Mesenchymal stem cell (in vitro differentiated cells and primary cell): ENCODE data around the gene LPAR3.

ENCODE experiments used
- DNase-seq: peaks from one replicate; pipeline ENCODE4 v3.0.0-alpha.2; 2013
- H2AFZ ChIP-seq: one replicate; pipeline ENCODE4 v1.6.1; 2013; ENCODE audit warnings: low read depth, mild to moderate bottlenecking, control low read depth, inconsistent platforms, low read length, moderate library complexity
- H2AK5ac ChIP-seq: 2 replicates; pipeline ENCODE4 v1.6.1; 2013; ENCODE audit warnings: low read length, moderate library complexity, mild to moderate bottlenecking, inconsistent platforms; ENCODE audit not compliant: severe bottlenecking
- H2BK120ac ChIP-seq: one replicate; pipeline ENCODE4 v1.6.1; 2013; ENCODE audit warnings: low read depth, mild to moderate bottlenecking, inconsistent platforms, low read length, moderate library complexity
- H2BK12ac ChIP-seq, 2 experiments: one replicate each; pipeline ENCODE4 v1.6.1; 2013; ENCODE audit warnings: inconsistent platforms in 2 of 2, low read length in 2 of 2, mild to moderate bottlenecking in 2 of 2, moderate library complexity in 2 of 2, control low read depth in 1 of 2
- H2BK15ac ChIP-seq: one replicate; pipeline ENCODE4 v1.6.1; 2013; ENCODE audit warnings: mild to moderate bottlenecking, low read depth, inconsistent platforms; ENCODE audit not compliant: poor library complexity, severe bottlenecking
- H2BK5ac ChIP-seq: 2 replicates; pipeline ENCODE4 v1.6.1; 2013; ENCODE audit warnings: low read depth, mild to moderate bottlenecking, low read length, control low read depth, inconsistent platforms; ENCODE audit not compliant: poor library complexity, severe bottlenecking
- H3K14ac ChIP-seq, 2 experiments: one replicate each; pipeline ENCODE4 v1.6.1; 2013; ENCODE audit warnings: inconsistent platforms in 2 of 2, low read length in 2 of 2, control low read depth in 1 of 2, mild to moderate bottlenecking in 1 of 2, moderate library complexity in 1 of 2
- H3K18ac ChIP-seq, 2 experiments: one replicate each; pipeline ENCODE4 v1.6.1; 2013; ENCODE audit warnings: inconsistent platforms in 2 of 2, low read length in 2 of 2, control low read depth in 1 of 2, low read depth in 1 of 2, mild to moderate bottlenecking in 1 of 2
- H3K23ac ChIP-seq, 2 experiments: one replicate each; pipeline ENCODE4 v1.6.1; 2013; ENCODE audit warnings: inconsistent platforms in 2 of 2, low read length in 2 of 2, mild to moderate bottlenecking in 2 of 2, moderate library complexity in 2 of 2, control low read depth in 1 of 2
- H3K27ac ChIP-seq: 2 replicates; pipeline ENCODE4 v1.5.1; 2013; ENCODE audit warnings: mild to moderate bottlenecking, moderate library complexity, low read length, control low read depth, inconsistent platforms; ENCODE audit not compliant: poor library complexity, severe bottlenecking
- H3K27me3 ChIP-seq, 2 experiments: 2 replicates each; pipeline versions ENCODE4 v1.6.1 to v1.7.0; 2013; ENCODE audit warnings: low read length in 2 of 2, mild to moderate bottlenecking in 2 of 2, moderate library complexity in 2 of 2, control low read depth in 1 of 2, inconsistent platforms in 1 of 2; ENCODE audit not compliant: control insufficient read depth in 1 of 2, insufficient read depth in 1 of 2
- H3K36me3 ChIP-seq, 2 experiments: 2 replicates each; pipeline versions ENCODE4 v1.6.1 to v1.7.0; 2013; ENCODE audit warnings: low read length in 2 of 2, control low read depth in 1 of 2, inconsistent platforms in 1 of 2, low read depth in 1 of 2, mild to moderate bottlenecking in 1 of 2; ENCODE audit not compliant: insufficient read depth in 2 of 2, control insufficient read depth in 1 of 2
- H3K4ac ChIP-seq, 2 experiments: one replicate each; pipeline ENCODE4 v1.6.1; 2013; ENCODE audit warnings: inconsistent platforms in 2 of 2, low read length in 2 of 2, mild to moderate bottlenecking in 2 of 2, moderate library complexity in 2 of 2, control low read depth in 1 of 2, low read depth in 1 of 2
- H3K4me1 ChIP-seq: 2 replicates; pipeline ENCODE4 v1.6.1; 2013; ENCODE audit warnings: low read depth, low read length, control low read depth; ENCODE audit not compliant: control insufficient read depth, insufficient read depth
- H3K4me2 ChIP-seq: 2 replicates; pipeline ENCODE4 v1.6.1; 2013; ENCODE audit warnings: low read length, mild to moderate bottlenecking, inconsistent platforms; ENCODE audit not compliant: poor library complexity, severe bottlenecking
- H3K4me3 ChIP-seq, 2 experiments: 2 replicates each; pipeline versions ENCODE4 v1.5.1 to v1.7.0; 2013; ENCODE audit warnings: low read length in 2 of 2, mild to moderate bottlenecking in 2 of 2, control low read depth in 1 of 2, low read depth in 1 of 2; ENCODE audit not compliant: insufficient read depth in 1 of 2
- H3K79me1 ChIP-seq: replicated peaks from 2 replicates; pipeline ENCODE4 v1.6.1; 2013; ENCODE audit warnings: mild to moderate bottlenecking, control low read depth, low read length, inconsistent platforms; ENCODE audit not compliant: poor library complexity, severe bottlenecking
- H3K9ac ChIP-seq: 2 replicates; pipeline ENCODE4 v1.7.0; 2013; ENCODE audit warnings: mild to moderate bottlenecking, low read length, moderate library complexity
- H3K9me3 ChIP-seq: 2 replicates; pipeline ENCODE4 v1.7.0; 2013; ENCODE audit warnings: mild to moderate bottlenecking, low read length; ENCODE audit not compliant: control insufficient read depth
- H4K8ac ChIP-seq: one replicate; pipeline ENCODE4 v1.6.1; 2013; ENCODE audit warnings: inconsistent platforms, mild to moderate bottlenecking, low read length, moderate library complexity
- H4K91ac ChIP-seq: one replicate; pipeline ENCODE4 v1.6.1; 2013; ENCODE audit warnings: mild to moderate bottlenecking, low read length, inconsistent platforms
- WGBS: methylation state at CpG from one replicate; pipeline ENCODE4 v1.1.7; 2013; ENCODE audit warnings: mixed read lengths; 5-methylcytosine and 5-hydroxymethylcytosine counted together

Gene LPAR3

DNA sequence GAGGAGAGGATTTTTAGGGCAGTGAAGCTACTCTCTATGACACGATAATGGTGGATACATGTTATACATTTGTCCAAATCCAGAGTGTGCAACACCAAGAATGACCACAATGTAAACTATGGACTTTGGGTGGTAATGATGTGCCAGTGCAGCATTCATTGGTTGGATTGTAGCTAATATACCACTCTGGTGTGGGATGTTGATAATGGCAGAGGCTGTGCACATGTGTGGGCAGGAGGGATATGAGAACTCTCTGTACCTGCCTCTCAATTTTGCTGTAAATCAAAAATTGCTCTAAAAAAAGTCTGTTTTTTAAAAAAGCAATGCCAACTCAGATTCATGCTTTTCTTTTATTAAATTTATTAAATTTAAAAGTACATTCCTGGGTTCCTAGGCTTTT lies 27.2 kb upstream of the LPAR3 start:
- Histone ChIP-seq H2BK120ac (no peak overlapping the region), H2AFZ (no peak overlapping the region), H3K4me2 (no peak overlapping the region), H3K9ac (no peak overlapping the region), H3K18ac (no peak overlapping the region), H2BK5ac (no peak overlapping the region), H2BK12ac (no peak overlapping the region), H3K36me3 (no peaks in the 10 kb centered on the region), H3K79me1 (no peaks in the 10 kb centered on the region), H3K4ac (no peak overlapping the region), H3K4me1 (no peaks in the 10 kb centered on the region), H4K8ac (no peak overlapping the region), H3K27ac (no peak overlapping the region), H3K23ac (no peak overlapping the region), H2AK5ac (no peak overlapping the region), H3K14ac (no peak overlapping the region), H3K4me3 (no peak overlapping the region), H3K9me3 (no peaks in the 10 kb centered on the region), H2BK15ac (no peak overlapping the region), H4K91ac (no peak overlapping the region), H3K27me3 (peaks cover 14 to 29% of the 10 kb centered on the region in 2 experiments)
- DNase-seq: no peak
- WGBS: no CpG with 5 or more reads among the region's 1 CpG

DNA sequence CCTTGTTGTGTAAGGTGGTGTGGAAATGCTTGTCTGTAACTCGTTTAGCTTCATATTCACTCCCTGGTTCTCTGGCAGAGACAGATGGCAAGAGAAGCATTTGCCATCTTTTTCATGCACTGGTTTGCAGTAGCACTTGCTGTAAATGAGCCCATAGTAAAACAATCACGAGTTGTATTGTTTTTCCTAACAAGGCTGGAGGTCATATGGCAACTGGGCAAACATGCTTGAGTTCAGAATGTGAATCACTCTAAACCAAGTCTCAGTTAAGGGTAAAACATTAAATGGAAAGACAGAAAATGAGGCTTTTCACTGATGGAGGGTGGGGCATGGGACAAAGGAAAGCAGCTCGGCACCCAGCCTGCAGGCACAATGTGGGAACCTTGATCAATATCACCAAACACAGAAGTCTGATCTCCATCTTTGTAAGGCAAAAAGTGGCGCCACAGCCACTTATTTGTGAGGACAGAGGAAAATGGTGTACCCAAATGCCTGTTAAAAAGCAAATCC lies 26.5 kb upstream of the LPAR3 start:
- Histone ChIP-seq H2BK120ac (no peak overlapping the region), H3K4me3 (no peak overlapping the region), H2BK15ac (no peak overlapping the region), H3K27ac (no peak overlapping the region), H3K4ac (no peak overlapping the region), H3K18ac (no peak overlapping the region), H2BK5ac (no peak overlapping the region), H2AFZ (no peak overlapping the region), H4K8ac (no peak overlapping the region), H2BK12ac (no peak overlapping the region), H3K36me3 (no peaks in the 10 kb centered on the region), H2AK5ac (no peak overlapping the region), H3K4me2 (no peak overlapping the region), H3K14ac (no peak overlapping the region), H3K23ac (no peak overlapping the region), H4K91ac (no peak overlapping the region), H3K79me1 (no peaks in the 10 kb centered on the region), H3K9ac (no peak overlapping the region), H3K4me1 (no peaks in the 10 kb centered on the region), H3K9me3 (no peaks in the 10 kb centered on the region), H3K27me3 (peaks cover 14 to 29% of the 10 kb centered on the region in 2 experiments)
- DNase-seq: no peak
- WGBS: 89% methylated on average over 4 of the region's 4 CpGs

DNA sequence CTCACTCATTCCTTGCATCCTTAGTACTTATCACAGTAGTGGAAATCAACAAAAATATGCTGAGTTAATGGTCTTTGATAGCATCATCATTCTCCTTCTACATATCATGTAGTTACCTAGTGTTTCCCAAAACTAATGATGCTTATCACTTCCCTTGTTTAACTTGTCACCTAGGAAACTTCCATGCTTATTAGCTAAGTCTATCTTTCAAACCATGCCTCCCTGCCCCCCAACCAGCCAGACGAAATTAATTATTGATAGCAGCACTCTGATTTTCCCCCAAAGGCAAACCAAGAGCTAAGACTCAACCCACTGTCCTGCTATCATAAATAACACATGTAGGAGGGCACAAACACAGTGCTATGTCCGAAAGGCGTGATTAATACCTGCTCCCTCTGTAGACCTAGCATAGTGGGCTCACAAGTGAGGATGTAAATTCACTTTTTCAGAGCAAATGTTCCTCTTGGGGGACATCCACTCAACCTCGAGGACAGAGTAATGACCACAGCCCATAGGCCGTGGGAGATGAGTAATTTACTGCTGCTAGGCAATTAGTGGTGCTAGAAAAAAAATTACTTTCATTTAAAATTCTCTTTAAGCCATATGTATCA lies 25.8 kb upstream of the LPAR3 start:
- WGBS: 74% methylated on average over 4 of the region's 5 CpGs

DNA sequence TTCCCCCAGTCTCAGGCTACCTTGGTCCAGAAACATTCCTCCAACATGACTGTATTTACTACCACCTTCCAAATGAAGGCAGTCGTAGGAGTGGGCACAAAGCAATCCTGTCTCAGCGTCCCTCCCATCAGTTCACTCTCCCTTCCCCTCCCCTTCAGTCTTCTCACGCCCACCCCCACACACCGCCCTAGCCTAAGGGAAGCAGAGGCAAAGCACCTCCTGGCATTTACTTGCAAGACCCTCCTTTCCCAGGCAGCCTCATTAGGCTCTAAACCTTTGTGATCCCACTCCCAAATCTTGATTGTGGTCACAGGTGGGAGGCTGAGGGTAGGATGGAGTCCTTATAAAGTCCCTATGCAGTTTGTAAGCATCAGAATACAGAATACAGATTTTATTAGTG lies 23.9 kb upstream of the LPAR3 start:
- H3K23ac ChIP-seq: no peak overlapping the region
- no peak overlapping the region for H3K18ac ChIP-seq
- no peak for DNase-seq
- H4K91ac ChIP-seq: no peak overlapping the region
- no peak overlapping the region for H4K8ac ChIP-seq
- H3K4me3 ChIP-seq: no peak overlapping the region
- H2AFZ ChIP-seq: no peak overlapping the region
- no peak overlapping the region for H2AK5ac ChIP-seq
- H3K4me2 ChIP-seq: no peak overlapping the region
- H3K9me3 ChIP-seq: no peaks in the 10 kb centered on the region
- H3K36me3 ChIP-seq: no peaks in the 10 kb centered on the region
- peaks cover 14 to 21% of the 10 kb centered on the region in 2 experiments for H3K27me3 ChIP-seq
- no peak overlapping the region for H3K14ac ChIP-seq
- no peak overlapping the region for H2BK120ac ChIP-seq
- no peak overlapping the region for H3K9ac ChIP-seq
- 47% methylated on average over 4 of the region's 4 CpGs for WGBS
- H3K4me1 ChIP-seq: no peaks in the 10 kb centered on the region
- H3K79me1 ChIP-seq: no peaks in the 10 kb centered on the region
- H3K4ac ChIP-seq: peak overlapping the region in 1 of 2 experiments; percentile 58
- no peak overlapping the region for H3K27ac ChIP-seq
- no peak overlapping the region for H2BK5ac ChIP-seq
- no peak overlapping the region for H2BK15ac ChIP-seq
- H2BK12ac ChIP-seq: no peak overlapping the region

More for the DNA sequence above, 25.8 kb upstream of the LPAR3 start:
- Histone ChIP-seq H2AK5ac (no peak overlapping the region), H3K79me1 (no peaks in the 10 kb centered on the region), H3K27ac (no peak overlapping the region), H2AFZ (no peak overlapping the region), H3K4me3 (no peak overlapping the region), H3K18ac (no peak overlapping the region), H2BK120ac (no peak overlapping the region), H2BK12ac (no peak overlapping the region), H2BK5ac (no peak overlapping the region), H2BK15ac (no peak overlapping the region), H3K9ac (no peak overlapping the region), H3K27me3 (peaks cover 14 to 29% of the 10 kb centered on the region in 2 experiments), H4K8ac (no peak overlapping the region), H3K4me1 (no peaks in the 10 kb centered on the region), H3K4me2 (no peak overlapping the region), H3K36me3 (no peaks in the 10 kb centered on the region), H3K9me3 (no peaks in the 10 kb centered on the region), H3K14ac (no peak overlapping the region), H4K91ac (no peak overlapping the region), H3K23ac (no peak overlapping the region), H3K4ac (no peak overlapping the region)
- no peak for DNase-seq
